Measurements from ENCODE around the gene KLK3. TPM values are rescaled to one million over a fixed set of nuclear protein-coding genes. Genes with fewer than 3 reads are reported as not detected.

KLK3 gene
- total RNA-seq, 2 experiments from 2014 or later = not detected

DNA sequence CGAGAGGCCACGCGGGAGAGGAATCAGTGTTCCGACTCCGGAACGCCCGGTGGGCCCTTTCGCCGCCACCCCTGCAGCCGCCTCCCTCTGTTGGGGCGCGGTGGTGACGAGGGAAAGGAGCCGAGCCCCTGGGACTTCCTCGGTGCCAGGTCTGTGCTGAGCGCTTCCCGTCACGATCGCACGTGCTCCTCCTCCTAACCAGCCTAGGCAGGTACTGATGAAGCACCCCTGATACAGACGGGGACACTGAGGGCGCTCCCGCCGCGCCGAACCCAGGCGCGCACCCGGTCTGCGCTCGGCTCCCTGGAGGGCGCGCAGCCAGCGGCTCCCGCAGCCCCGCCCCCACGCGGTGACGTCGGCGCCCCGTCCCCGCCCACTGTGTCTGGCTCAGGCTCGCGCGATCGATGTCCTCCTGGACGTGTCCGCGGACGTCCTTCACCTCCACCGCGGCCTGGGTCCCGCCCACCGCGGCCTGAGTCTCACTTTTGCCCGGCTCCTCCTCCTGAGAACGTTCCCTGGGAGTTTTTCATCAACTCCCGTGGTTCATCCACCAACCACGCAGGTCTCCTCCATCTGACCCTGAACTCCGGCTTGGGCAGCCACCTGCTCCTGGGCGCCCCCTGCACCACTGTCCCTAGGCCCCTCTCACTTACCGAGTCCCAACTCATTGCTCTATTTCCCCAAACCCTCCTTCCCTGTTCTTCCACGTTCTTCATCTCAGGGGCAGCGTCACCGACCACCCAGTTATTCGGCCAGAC lies 18.8 kb upstream of the KLK3 start:
- peak overlapping the region; percentile 64 for H3K4me3 ChIP-seq (ENCODE audit: low read length)
- H3K36me3 Mint-ChIP-seq (ENCODE audit: low read depth) = no peaks in the 10 kb centered on the region
- H3K4me3 Mint-ChIP-seq = peak overlapping the region; percentile 88
- intact Hi-C loops (cut with DNase I, micrococcal nuclease) = no loop called here
- peak; percentile 83 for ATAC-seq (ENCODE audit: poor library complexity)
- DNase-seq = peak in 13 of 14 experiments; percentile 22 to 78 (median 58)
- peaks cover 26 to 31% of the 10 kb centered on the region in 2 experiments for H3K27me3 ChIP-seq (ENCODE audit: control insufficient read depth in 1 of 2, insufficient read depth in 2 of 2, low read length in 2 of 2)
- H3K9me3 Mint-ChIP-seq = no peaks in the 10 kb centered on the region
- peaks cover 67% of the 10 kb centered on the region for H3K27me3 Mint-ChIP-seq
- H3K27ac ChIP-seq (ENCODE audit: low read depth in 1 of 2, low read length in 2 of 2) = no peak overlapping the region
- ChIA-PET POLR2A (no interaction called here), CTCF (no interaction called here)
- TF ChIP-seq, protein P1, sequence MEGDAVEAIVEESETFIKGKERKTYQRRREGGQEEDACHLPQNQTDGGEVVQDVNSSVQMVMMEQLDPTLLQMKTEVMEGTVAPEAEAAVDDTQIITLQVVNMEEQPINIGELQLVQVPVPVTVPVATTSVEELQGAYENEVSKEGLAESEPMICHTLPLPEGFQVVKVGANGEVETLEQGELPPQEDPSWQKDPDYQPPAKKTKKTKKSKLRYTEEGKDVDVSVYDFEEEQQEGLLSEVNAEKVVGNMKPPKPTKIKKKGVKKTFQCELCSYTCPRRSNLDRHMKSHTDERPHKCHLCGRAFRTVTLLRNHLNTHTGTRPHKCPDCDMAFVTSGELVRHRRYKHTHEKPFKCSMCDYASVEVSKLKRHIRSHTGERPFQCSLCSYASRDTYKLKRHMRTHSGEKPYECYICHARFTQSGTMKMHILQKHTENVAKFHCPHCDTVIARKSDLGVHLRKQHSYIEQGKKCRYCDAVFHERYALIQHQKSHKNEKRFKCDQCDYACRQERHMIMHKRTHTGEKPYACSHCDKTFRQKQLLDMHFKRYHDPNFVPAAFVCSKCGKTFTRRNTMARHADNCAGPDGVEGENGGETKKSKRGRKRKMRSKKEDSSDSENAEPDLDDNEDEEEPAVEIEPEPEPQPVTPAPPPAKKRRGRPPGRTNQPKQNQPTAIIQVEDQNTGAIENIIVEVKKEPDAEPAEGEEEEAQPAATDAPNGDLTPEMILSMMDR (IDR thresholded peaks at IDR 0.05) = no peak
- H3K36me3 ChIP-seq (ENCODE audit: insufficient read depth, low read length) = no peaks in the 10 kb centered on the region
- H3K9me3 ChIP-seq (ENCODE audit: control insufficient read depth in 1 of 2, insufficient read depth in 1 of 2, low read length in 2 of 2) = peaks cover 0 to 9% of the 10 kb centered on the region in 2 experiments
- H3K4me1 Mint-ChIP-seq (ENCODE audit: low read depth) = peaks cover 12% of the 10 kb centered on the region
- peaks cover 16% of the 10 kb centered on the region for H3K4me1 ChIP-seq (ENCODE audit: insufficient read depth, low read length)
- H3K27ac Mint-ChIP-seq = no peak overlapping the region

DNA sequence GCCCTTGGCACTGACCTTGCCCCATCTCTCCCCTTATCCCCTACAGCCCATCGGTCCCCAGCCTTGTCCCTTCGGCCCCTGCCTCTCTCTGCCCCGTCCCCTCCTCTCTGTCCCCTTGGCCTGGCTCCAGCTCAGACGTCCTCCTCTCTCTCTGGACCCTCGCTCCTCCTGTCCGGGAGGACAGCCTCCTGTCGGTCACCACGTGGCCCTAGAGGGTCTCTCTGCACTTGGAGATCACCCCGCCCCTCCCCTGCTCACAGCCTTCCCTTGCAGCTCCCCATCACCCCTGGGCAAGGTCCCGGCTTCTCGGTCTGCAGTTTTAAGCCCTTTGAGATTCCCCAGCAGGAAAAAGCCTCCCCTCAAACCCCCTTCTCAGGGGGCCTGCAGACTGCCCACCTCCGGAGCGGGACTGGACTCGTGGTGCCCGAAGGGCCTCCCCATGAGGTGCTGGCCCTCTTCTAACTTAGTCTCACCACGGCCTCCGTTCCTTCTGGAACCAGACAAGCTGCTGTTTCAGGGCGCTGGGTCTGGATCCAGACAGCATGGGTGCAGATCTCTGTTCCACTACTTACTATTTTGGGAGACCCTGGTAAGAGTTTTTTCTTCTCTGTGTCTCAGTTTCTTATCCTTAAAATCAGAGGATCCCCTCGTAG lies 18.0 kb upstream of the KLK3 start:
- Histone ChIP-seq H3K4me1 (ENCODE audit: insufficient read depth, low read length) (peaks cover 16% of the 10 kb centered on the region), H3K27ac (ENCODE audit: low read depth in 1 of 2, low read length in 2 of 2) (no peak overlapping the region), H3K4me3 (ENCODE audit: low read length) (peak overlapping the region; percentile 64), H3K36me3 (ENCODE audit: insufficient read depth, low read length) (no peaks in the 10 kb centered on the region), H3K9me3 (ENCODE audit: control insufficient read depth in 1 of 2, insufficient read depth in 1 of 2, low read length in 2 of 2) (peaks cover 0 to 9% of the 10 kb centered on the region in 2 experiments), H3K27me3 (ENCODE audit: control insufficient read depth in 1 of 2, insufficient read depth in 2 of 2, low read length in 2 of 2) (peaks cover 21 to 31% of the 10 kb centered on the region in 2 experiments)
- TF ChIP-seq, protein P1 (IDR thresholded peaks at IDR 0.05) = no peak
- H3K9me3 Mint-ChIP-seq = no peaks in the 10 kb centered on the region
- CTCF ChIA-PET = no interaction called here
- H3K4me1 Mint-ChIP-seq (ENCODE audit: low read depth) = peaks cover 12% of the 10 kb centered on the region
- DNase-seq (no peak), ATAC-seq (ENCODE audit: poor library complexity) (no peak)
- peaks cover 65% of the 10 kb centered on the region for H3K27me3 Mint-ChIP-seq
- H3K27ac Mint-ChIP-seq = no peak overlapping the region
- intact Hi-C loops (cut with DNase I, micrococcal nuclease) = no loop called here
- no peaks in the 10 kb centered on the region for H3K36me3 Mint-ChIP-seq (ENCODE audit: low read depth)
- POLR2A ChIA-PET = no interaction called here
- peak overlapping the region; percentile 88 for H3K4me3 Mint-ChIP-seq

DNA sequence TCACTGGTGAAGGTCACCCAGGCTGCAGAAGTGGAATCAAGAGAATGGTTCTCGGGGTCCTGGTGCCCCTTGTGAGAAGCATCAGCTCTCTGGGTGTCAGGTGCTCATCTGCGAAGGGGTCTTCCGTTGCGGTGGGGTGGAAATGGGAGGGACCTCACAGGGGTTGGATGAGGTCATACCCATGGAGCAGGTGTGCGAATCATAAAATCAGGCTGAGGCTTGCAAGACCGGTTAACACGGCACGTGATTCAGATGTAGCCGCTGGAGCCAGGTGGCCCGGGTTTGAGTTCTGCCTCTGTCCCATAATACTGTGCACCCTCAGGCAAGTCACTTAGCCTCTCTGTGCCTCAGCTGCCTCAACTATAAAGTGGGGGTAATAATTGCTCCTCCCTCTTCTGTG lies 17.4 kb upstream of the KLK3 start:
- POLR2A ChIA-PET = no interaction called here
- H3K27me3 Mint-ChIP-seq = peaks cover 66% of the 10 kb centered on the region
- H3K4me1 Mint-ChIP-seq (ENCODE audit: low read depth) = peaks cover 12% of the 10 kb centered on the region
- CTCF ChIA-PET = no interaction called here
- Histone ChIP-seq H3K27me3 (ENCODE audit: control insufficient read depth in 1 of 2, insufficient read depth in 2 of 2, low read length in 2 of 2) (peaks cover 20 to 31% of the 10 kb centered on the region in 2 experiments), H3K4me1 (ENCODE audit: insufficient read depth, low read length) (peaks cover 16% of the 10 kb centered on the region), H3K27ac (ENCODE audit: low read depth in 1 of 2, low read length in 2 of 2) (no peak overlapping the region), H3K36me3 (ENCODE audit: insufficient read depth, low read length) (no peaks in the 10 kb centered on the region), H3K4me3 (ENCODE audit: low read length) (no peak overlapping the region), H3K9me3 (ENCODE audit: control insufficient read depth in 1 of 2, insufficient read depth in 1 of 2, low read length in 2 of 2) (peaks cover 0 to 11% of the 10 kb centered on the region in 2 experiments)
- H3K4me3 Mint-ChIP-seq = peak overlapping the region; percentile 88
- no peaks in the 10 kb centered on the region for H3K9me3 Mint-ChIP-seq
- H3K36me3 Mint-ChIP-seq (ENCODE audit: low read depth) = no peaks in the 10 kb centered on the region
- ATAC-seq (ENCODE audit: poor library complexity) (no peak), DNase-seq (no peak)
- TF ChIP-seq, protein P1 (IDR thresholded peaks at IDR 0.05) = no peak
- H3K27ac Mint-ChIP-seq = no peak overlapping the region
- intact Hi-C loops (cut with DNase I, micrococcal nuclease) = no loop called here

Measured in CD4-positive, alpha-beta T cell (primary cell).